Tongue (tissue), 2 donors: ENCODE measurements around the gene RALGPS1. TPM values are rescaled to one million over a fixed set of nuclear protein-coding genes. Genes with fewer than 3 reads are reported as not detected.
"Not testable (repeated sequence)": the region's sequence is repeated elsewhere in the genome, so short reads cannot be mapped to it uniquely, and the experiment has no call there.

Experiments used
- DNase-seq: peaks from one replicate; pipeline ENCODE4 v3.0.0-alpha.2; 2015
- total RNA-seq: library from RNA; depleted of rRNA; stranded (reverse); fragments of >200 nt; gene quantifications from one replicate; pipeline ENCODE4 v1.2.3, GENCODE V29; 2014

RALGPS1 gene
- total RNA-seq, 1 donor from 2014 or later = 11.7 TPM

DNA sequence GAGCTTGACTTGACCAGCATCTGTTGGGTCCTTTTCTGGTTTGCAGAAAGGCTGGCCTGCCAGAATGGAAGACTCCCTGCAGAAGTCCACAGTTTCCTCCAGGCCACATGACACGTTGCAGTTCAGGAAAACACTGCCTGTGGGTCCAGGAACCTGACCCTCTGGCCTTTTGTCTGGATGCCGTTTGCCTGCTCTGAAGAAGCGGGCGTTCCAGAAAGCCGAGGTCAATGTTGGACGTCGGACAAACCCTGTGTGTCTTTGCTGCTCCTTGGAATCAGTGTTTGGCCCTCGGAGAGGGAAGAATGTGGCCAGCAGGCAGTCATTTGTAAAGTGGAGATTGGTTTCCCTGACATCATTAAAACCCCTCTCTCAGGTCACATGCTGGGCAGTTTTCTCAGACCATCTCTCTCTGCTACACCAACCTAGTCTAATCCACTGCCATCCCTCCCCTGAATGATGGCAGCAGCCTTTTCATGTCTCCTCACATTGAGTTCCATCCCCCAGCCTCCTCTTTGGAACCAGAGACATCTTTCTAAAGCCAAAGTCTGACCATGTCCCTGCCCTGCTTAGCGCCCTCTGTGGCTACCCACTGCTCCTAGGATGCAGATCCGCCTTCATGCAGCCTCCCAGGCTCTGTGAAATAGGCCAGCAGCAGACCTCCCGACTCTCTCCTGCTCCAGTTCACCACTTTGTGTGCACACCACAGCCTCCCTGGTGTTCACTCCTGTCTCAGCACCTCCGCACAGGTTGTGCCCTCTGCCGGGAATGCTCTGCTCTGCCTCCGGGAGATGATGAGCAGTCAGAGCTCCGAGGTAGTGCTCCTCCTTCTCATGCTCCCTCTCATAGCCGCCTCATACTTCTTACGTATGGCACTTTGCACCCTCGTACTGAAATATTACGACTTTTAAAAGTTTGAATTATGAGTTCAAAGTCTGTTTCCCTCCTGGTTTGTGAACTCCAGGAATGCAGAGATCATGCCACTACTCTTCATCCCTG is 75.6 kb downstream of the RALGPS1 start:
- peak; percentile 41 for DNase-seq

GRCh38 chr9:126991183-126991582 is 76.6 kb downstream of the RALGPS1 start:
- DNase-seq = peak; percentile 76

GRCh38 chr9:126992427-126992826 is 77.8 kb downstream of the RALGPS1 start:
- DNase-seq = no peak

DNA sequence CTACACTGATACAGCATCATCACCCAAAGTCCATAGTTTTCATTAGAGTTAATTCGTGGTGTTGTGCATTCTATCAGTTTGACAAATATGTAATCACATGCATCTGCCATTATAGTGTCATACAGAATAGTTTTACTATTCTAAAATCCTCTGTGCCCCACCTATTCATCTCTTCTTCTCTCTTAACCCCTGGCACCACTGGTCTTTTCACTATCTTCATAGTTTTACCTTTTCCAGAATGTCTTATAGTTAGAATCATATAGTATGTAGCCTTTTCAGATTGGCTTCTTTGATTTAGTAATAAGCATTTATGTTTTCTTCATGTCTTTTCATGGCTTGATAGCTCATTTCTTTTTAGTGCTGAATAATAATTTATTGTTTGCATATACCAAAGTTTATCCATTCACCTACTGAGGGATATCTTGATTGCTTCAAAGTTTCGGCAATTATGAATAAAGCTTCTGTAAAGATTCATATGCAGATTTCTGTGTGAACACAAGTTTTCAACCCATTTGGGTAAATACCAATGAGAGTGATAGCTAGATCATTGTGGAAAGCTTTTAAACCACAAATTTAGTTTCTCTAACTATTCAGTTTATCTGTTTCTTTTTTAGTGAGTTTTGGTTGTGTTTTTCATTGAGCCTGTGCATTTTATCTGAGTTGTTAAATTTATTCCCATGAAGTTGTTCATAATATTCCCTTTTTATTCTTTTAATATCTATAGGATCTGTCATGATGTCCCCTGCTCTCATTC is 84.9 kb downstream of the RALGPS1 start:
- no peak for DNase-seq

GRCh38 chr9:127004946-127005769 is 90.6 kb downstream of the RALGPS1 start:
- DNase-seq = peak; percentile 79

GRCh38 chr9:127005770-127006314 is 91.3 kb downstream of the RALGPS1 start:
- no peak for DNase-seq

GRCh38 chr9:127007638-127008037 is 93.1 kb downstream of the RALGPS1 start:
- no peak for DNase-seq

GRCh38 chr9:127008076-127008475 is 93.5 kb downstream of the RALGPS1 start:
- no peak for DNase-seq

- DNase-seq = no peak
Measured at GRCh38 chr9:127011772-127012171, 97.2 kb downstream of the RALGPS1 start.

DNA sequence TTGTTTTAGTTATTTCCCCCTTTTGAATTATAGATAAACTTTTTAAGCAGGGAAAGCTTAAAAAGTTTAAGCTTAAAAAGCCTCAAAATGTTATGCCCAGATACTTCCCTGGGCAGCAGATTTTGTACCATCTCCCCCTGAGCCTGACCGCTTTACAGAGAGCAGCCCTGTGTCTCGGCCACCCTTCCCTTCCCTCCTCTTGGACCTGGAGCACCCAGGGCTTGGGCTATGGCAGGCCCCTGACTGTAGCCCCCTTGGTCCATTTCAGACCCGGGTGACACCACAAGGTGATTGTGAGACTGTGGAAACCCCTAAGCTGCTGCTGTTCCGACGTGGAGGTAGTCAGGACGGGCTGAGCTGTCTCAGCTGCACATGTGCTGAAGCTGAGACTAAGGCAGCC is 97.7 kb downstream of the RALGPS1 start:
- DNase-seq = no peak

- no peak for DNase-seq
Measured at GRCh38 chr9:127013597-127013996, 99.0 kb downstream of the RALGPS1 start.

- peak; percentile 72 for DNase-seq
Measured at GRCh38 chr9:127014216-127014909, 99.8 kb downstream of the RALGPS1 start.

- DNase-seq = no peak
Measured at GRCh38 chr9:127014910-127015540, 100.4 kb downstream of the RALGPS1 start.

- no peak for DNase-seq
Measured at GRCh38 chr9:127015921-127016512, 101.4 kb downstream of the RALGPS1 start.

DNA sequence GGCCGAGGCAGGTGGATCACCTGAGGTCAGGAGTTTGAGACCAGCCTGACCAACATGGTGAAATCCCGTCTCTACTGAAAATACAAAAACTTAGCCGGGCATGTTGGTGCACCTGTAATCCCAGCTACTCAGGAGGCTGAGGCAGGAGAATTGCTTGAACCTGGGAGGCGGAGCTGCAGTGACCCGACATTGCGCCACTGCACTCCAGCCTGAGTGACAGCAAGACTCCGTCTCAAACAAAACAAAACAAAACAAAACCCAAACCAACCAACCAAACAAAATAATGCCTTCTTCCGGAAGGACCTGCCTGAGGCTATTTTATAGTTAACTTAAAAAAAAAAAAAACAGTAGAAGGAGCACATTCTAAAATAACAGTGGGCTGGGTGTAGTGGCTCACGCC is 103.4 kb downstream of the RALGPS1 start:
- not testable (repeated sequence) for DNase-seq

- DNase-seq = no peak
Measured at GRCh38 chr9:127018935-127019334, 104.4 kb downstream of the RALGPS1 start.

DNA sequence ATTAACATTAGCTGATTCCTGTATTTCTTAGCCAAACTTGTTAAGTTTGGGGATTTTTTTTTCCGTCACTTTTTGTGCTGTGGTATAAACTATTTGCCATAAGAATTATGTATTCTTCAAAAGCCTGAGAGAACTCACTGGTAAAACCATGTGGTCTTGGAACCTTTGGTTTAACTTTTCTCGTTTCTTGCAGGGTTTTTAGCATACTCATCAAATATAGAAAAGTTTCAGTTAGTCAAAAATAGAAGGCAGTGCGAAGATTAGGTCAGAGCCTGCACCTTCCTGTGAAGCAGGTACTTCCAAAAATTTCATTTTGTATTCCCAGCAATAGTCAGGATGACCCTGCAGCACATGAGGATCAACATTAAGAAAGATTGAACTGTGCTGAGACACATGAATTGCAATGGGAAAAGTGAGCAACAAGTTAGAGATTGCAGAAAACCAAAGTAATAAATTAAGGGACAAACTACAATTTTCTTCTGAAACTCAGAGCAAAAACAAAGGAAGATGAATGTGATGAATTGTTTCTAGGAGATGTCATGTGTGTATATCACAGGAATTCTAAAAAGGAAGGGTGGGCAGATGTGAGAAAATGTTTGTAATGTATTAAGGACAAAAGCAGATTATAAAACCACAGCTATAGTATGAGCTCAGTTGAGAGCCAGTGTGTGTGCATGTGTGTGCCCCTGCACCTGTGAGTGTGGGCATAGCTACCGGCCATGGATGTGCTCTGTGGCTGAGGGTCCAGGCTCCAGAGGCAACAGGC is 105.6 kb downstream of the RALGPS1 start:
- no peak for DNase-seq

DNA sequence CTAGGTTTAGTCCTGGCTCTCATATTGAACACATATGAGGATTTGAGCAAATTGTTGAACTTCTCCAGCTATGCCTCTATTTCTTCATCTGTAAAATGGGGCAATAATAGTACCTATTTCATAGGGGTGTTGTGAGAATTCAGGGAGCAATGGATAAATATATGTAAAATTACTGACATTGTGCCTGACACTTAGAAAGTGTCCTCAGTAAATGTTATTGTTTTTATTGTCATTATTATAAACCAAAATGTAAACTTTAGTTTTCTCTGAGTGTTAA is 106.2 kb downstream of the RALGPS1 start:
- DNase-seq = no peak

- DNase-seq = peak; percentile 97
Measured at GRCh38 chr9:127021664-127022363, 107.2 kb downstream of the RALGPS1 start.
